Muscle layer of colon (tissue), 2 donors: ENCODE data around the gene CIAO3.

ENCODE experiments used
- H3K27ac ChIP-seq: one replicate; pipeline ENCODE4 v1.7.0; 2013; ENCODE audit warnings: low read depth, mild to moderate bottlenecking, low read length, moderate library complexity
- H3K27me3 ChIP-seq, 2 donors: one replicate each; pipeline ENCODE4 v1.7.0; 2013; ENCODE audit warnings: low read length in 2 of 2, mild to moderate bottlenecking in 2 of 2; ENCODE audit not compliant: insufficient read depth in 2 of 2, control insufficient read depth in 1 of 2
- H3K36me3 ChIP-seq: one replicate; pipeline ENCODE4 v1.7.0; 2013; ENCODE audit warnings: mild to moderate bottlenecking, low read length; ENCODE audit not compliant: insufficient read depth
- H3K4me1 ChIP-seq: one replicate; pipeline ENCODE4 v1.7.0; 2013; ENCODE audit warnings: mild to moderate bottlenecking, low read length; ENCODE audit not compliant: insufficient read depth
- H3K4me3 ChIP-seq, 2 donors: one replicate each; pipeline ENCODE4 v1.7.0; 2013; ENCODE audit warnings: low read length in 2 of 2, low read depth in 1 of 2, mild to moderate bottlenecking in 1 of 2, moderate library complexity in 1 of 2
- H3K9ac ChIP-seq: one replicate; pipeline ENCODE4 v1.7.0; 2013; ENCODE audit warnings: low read length
- H3K9me3 ChIP-seq: one replicate; pipeline ENCODE4 v1.7.0; 2013; ENCODE audit warnings: mild to moderate bottlenecking, low read length
- donor health status: abdominal sarcoma.
- donor health status: Adenocarcinoma of cecum.

Gene CIAO3

GRCh38 chr16:730666-731509 lies 9.9 kb downstream of the CIAO3 start:
- Histone ChIP-seq H3K4me3 (no peak overlapping the region), H3K36me3 (peaks cover 13% of the 10 kb centered on the region), H3K27me3 (peaks cover 13 to 29% of the 10 kb centered on the region in 2 donors), H3K9ac (no peak overlapping the region), H3K4me1 (peaks cover 11% of the 10 kb centered on the region), H3K27ac (no peak overlapping the region), H3K9me3 (no peaks in the 10 kb centered on the region)

- Histone ChIP-seq H3K9me3 (no peaks in the 10 kb centered on the region), H3K4me1 (peaks cover 11% of the 10 kb centered on the region), H3K27ac (no peak overlapping the region), H3K36me3 (peaks cover 5% of the 10 kb centered on the region), H3K27me3 (peaks cover 16 to 38% of the 10 kb centered on the region in 2 donors), H3K4me3 (no peak overlapping the region), H3K9ac (no peak overlapping the region)
These were observed 10.8 kb downstream of the CIAO3 start for GRCh38 chr16:729768-730665.

- H3K4me3 ChIP-seq, result no peak overlapping the region
- H3K9ac ChIP-seq, result no peak overlapping the region
- no peaks in the 10 kb centered on the region for H3K9me3 ChIP-seq
- peaks cover 16 to 44% of the 10 kb centered on the region in 2 donors for H3K27me3 ChIP-seq
- H3K4me1 ChIP-seq, result peaks cover 11% of the 10 kb centered on the region
- H3K36me3 ChIP-seq, result peaks cover 5% of the 10 kb centered on the region
- no peak overlapping the region for H3K27ac ChIP-seq
These were observed 11.7 kb downstream of the CIAO3 start for GRCh38 chr16:728890-729744.

GRCh38 chr16:728131-728889 lies 12.5 kb downstream of the CIAO3 start:
- H3K4me1 ChIP-seq, result peaks cover 11% of the 10 kb centered on the region
- H3K27me3 ChIP-seq, result peaks cover 16 to 48% of the 10 kb centered on the region in 2 donors
- H3K4me3 ChIP-seq, result no peak overlapping the region
- no peak overlapping the region for H3K27ac ChIP-seq
- H3K9me3 ChIP-seq, result no peaks in the 10 kb centered on the region
- H3K36me3 ChIP-seq, result peaks cover 5% of the 10 kb centered on the region
- no peak overlapping the region for H3K9ac ChIP-seq

GRCh38 chr16:727291-727977 lies 13.4 kb downstream of the CIAO3 start:
- Histone ChIP-seq H3K4me1 (peaks cover 11% of the 10 kb centered on the region), H3K9me3 (no peaks in the 10 kb centered on the region), H3K9ac (no peak overlapping the region), H3K27me3 (peaks cover 16 to 48% of the 10 kb centered on the region in 2 donors), H3K27ac (no peak overlapping the region), H3K36me3 (peaks cover 5% of the 10 kb centered on the region), H3K4me3 (peak overlapping the region; percentile 23 to 47)

GRCh38 chr16:726438-727290 lies 14.1 kb downstream of the CIAO3 start, which contains the start of the genes CCDC78 and HAGHL:
CCDC78 (minus strand) TSS chr16:726443; CDS start chr16:726367, 76 bp downstream.
HAGHL (plus strand) TSS chr16:727106; CDS start chr16:727510, 404 bp downstream.
- no peak within 1 kb of the TSS for H3K27ac ChIP-seq
- peaks cover 16 to 48% of the 10 kb centered on the region in 2 donors for H3K27me3 ChIP-seq
- no peaks in the 10 kb centered on the region for H3K36me3 ChIP-seq
- peak within 1 kb of the TSS; percentile 23 to 47 for H3K4me3 ChIP-seq
- H3K9ac ChIP-seq, result no peak within 1 kb of the TSS
- H3K4me1 ChIP-seq, result peaks cover 15% of the 10 kb centered on the region
- no peaks in the 10 kb centered on the region for H3K9me3 ChIP-seq

GRCh38 chr16:726188-726437 lies 14.7 kb downstream of the CIAO3 start:
- Histone ChIP-seq H3K27ac (no peak overlapping the region), H3K36me3 (no peaks in the 10 kb centered on the region), H3K4me3 (no peak overlapping the region), H3K9ac (no peak overlapping the region), H3K4me1 (peaks cover 17% of the 10 kb centered on the region), H3K27me3 (peaks cover 16 to 48% of the 10 kb centered on the region in 2 donors), H3K9me3 (no peaks in the 10 kb centered on the region)

- Histone ChIP-seq H3K4me3 (no peak overlapping the region), H3K27ac (no peak overlapping the region), H3K9me3 (no peaks in the 10 kb centered on the region), H3K4me1 (peaks cover 17% of the 10 kb centered on the region), H3K27me3 (peaks cover 16 to 48% of the 10 kb centered on the region in 2 donors), H3K36me3 (no peaks in the 10 kb centered on the region), H3K9ac (no peak overlapping the region)
These were observed 15.2 kb downstream of the CIAO3 start for GRCh38 chr16:725463-726187.

GRCh38 chr16:725041-725376 lies 15.8 kb downstream of the CIAO3 start:
- H3K27me3 ChIP-seq, result peaks cover 16 to 48% of the 10 kb centered on the region in 2 donors
- no peak overlapping the region for H3K4me3 ChIP-seq
- H3K9ac ChIP-seq, result no peak overlapping the region
- H3K4me1 ChIP-seq, result peaks cover 22% of the 10 kb centered on the region
- no peaks in the 10 kb centered on the region for H3K9me3 ChIP-seq
- no peak overlapping the region for H3K27ac ChIP-seq
- no peaks in the 10 kb centered on the region for H3K36me3 ChIP-seq
